ENCODE data around the gene CYSLTR2. TPM values are rescaled to one million over a fixed set of nuclear protein-coding genes. Genes with fewer than 3 reads are reported as not detected.

Gene CYSLTR2
- total and polyA plus RNA-seq, 2 of the 8 experiments (the other 6 are each of a cell fraction or from before 2014, with no cell fraction given), result not detected

- no peak overlapping the region for H3K23ac ChIP-seq (ENCODE audit: insufficient read length)
- no peak for DNase-seq (ENCODE audit: low read depth in 1 of 2, low spot score in 2 of 2)
- no peaks in the 10 kb centered on the region for H3K9me3 ChIP-seq (ENCODE audit: insufficient read depth in 2 of 2, low read depth in 1 of 2, low read length in 1 of 2)
- peak overlapping the region; percentile 66; the same call in 1 of the 2 replicates for H2AFZ ChIP-seq (ENCODE audit: low read length)
- no peak overlapping the region for H2AK5ac ChIP-seq (ENCODE audit: low read depth, low read length)
- H2BK20ac ChIP-seq (ENCODE audit: low read length), result no peak overlapping the region
- no peaks in the 10 kb centered on the region for H3K23me2 ChIP-seq (ENCODE audit: low read depth, low read length)
- no peak for FAIRE-seq
- H3K4me3 ChIP-seq (ENCODE audit: extremely low read depth in 1 of 4, insufficient read depth in 2 of 4, low read depth in 3 of 4, low read length in 4 of 4), result no peak overlapping the region
- no peak overlapping the region for H3K4me2 ChIP-seq (ENCODE audit: insufficient read depth in 1 of 2, low read depth in 2 of 2, low read length in 2 of 2)
- no peak overlapping the region for H2BK15ac ChIP-seq (ENCODE audit: low read length)
- CTCF ChIA-PET (ENCODE audit: partially characterized antibody), result interaction anchor here (1.0 kb wide), 1 partner anchor 79 kb away, joined by 3 read pairs; no protein-coding TSS in a partner anchor
- no peak overlapping the region for H2BK5ac ChIP-seq (ENCODE audit: low read depth, low read length)
- POLR2A ChIA-PET (ENCODE audit: partially characterized antibody), result no interaction called here
- no peaks in the 10 kb centered on the region for H3K79me2 ChIP-seq (ENCODE audit: control insufficient read depth in 1 of 2, insufficient read depth in 2 of 2, low read length in 2 of 2)
- H4K91ac ChIP-seq (replicated peaks; ENCODE audit: insufficient read length, low read length), result no peak overlapping the region
- H2BK12ac ChIP-seq (ENCODE audit: low read depth, low read length), result no peak overlapping the region
- no peak overlapping the region for H4K5ac ChIP-seq (ENCODE audit: insufficient read length, low read depth, low read length)
- H3K79me1 ChIP-seq (ENCODE audit: low read depth, low read length), result no peaks in the 10 kb centered on the region
- no peak overlapping the region for H3K56ac ChIP-seq (replicated peaks; ENCODE audit: insufficient read length, low read depth, low read length)
- H4K20me1 ChIP-seq (replicated peaks in 1 of 2; ENCODE audit: control insufficient read depth in 1 of 2, insufficient read depth in 2 of 2, low read length in 2 of 2), result no peaks in the 10 kb centered on the region
- no peak overlapping the region for H3K4ac ChIP-seq (replicated peaks; ENCODE audit: insufficient read length, low read depth, low read length)
- no peak overlapping the region for H4K8ac ChIP-seq (ENCODE audit: extremely low read depth, insufficient read depth, low read length)
- H3K4me1 ChIP-seq (replicated peaks in 1 of 4; ENCODE audit: control insufficient read depth in 3 of 4, insufficient read depth in 4 of 4, low read length in 3 of 4), result peaks cover 0 to 2% (median 0%) of the 10 kb centered on the region in 4 experiments; a peak in 1 of 7 replicates
- no peak overlapping the region for H3K18ac ChIP-seq (ENCODE audit: extremely low read depth, low read length)
- H2BK120ac ChIP-seq (replicated peaks; ENCODE audit: low read depth, low read length), result no peak overlapping the region
- H3K9ac ChIP-seq (replicated peaks in 1 of 4; ENCODE audit: extremely low read depth in 1 of 4, low read depth in 3 of 4, low read length in 3 of 4), result no peak overlapping the region
- 84% methylated on average over 3 of the region's 3 CpGs; no CpG with 5 or more reads in 1 of the 2 experiments for WGBS, 2 experiments (ENCODE audit: extremely low coverage in 1 of 2, insufficient coverage in 1 of 2, insufficient read length in 1 of 2, insufficient replicate concordance in 2 of 2, low coverage in 1 of 2, low lambda C conversion rate in 2 of 2, missing lambda C conversion rate in 1 of 2)
- H3K27ac ChIP-seq (ENCODE audit: low read depth, low read length), result no peak overlapping the region
- no peaks in the 10 kb centered on the region for H3K27me3 ChIP-seq (replicated peaks in 1 of 4; ENCODE audit: control insufficient read depth in 3 of 4, extremely low read depth in 1 of 4, insufficient read depth in 3 of 4, low read length in 3 of 4)
- H3K36me3 ChIP-seq (ENCODE audit: control insufficient read depth in 2 of 4, insufficient read depth in 4 of 4, low read length in 3 of 4), result no peaks in the 10 kb centered on the region
- no peak overlapping the region for H3K14ac ChIP-seq (ENCODE audit: insufficient read length)
- TF ChIP-seq USF2 (IDR thresholded peaks at IDR 0.05; ENCODE audit: low read length), result no peak
- no peak for TF ChIP-seq CBX8 (IDR thresholded peaks at IDR 0.05; ENCODE audit: borderline replicate concordance, low read depth, low read length)
- TF ChIP-seq SIX5 (IDR thresholded peaks at IDR 0.05; ENCODE audit: low read depth, low read length), result no peak
- TF ChIP-seq NRF1 (IDR thresholded peaks at IDR 0.05; ENCODE audit: low read depth, low read length), result no peak
- no peak for TF ChIP-seq E2F6 (IDR thresholded peaks at IDR 0.05)
- no peak for TF ChIP-seq YY1 (IDR thresholded peaks at IDR 0.05; ENCODE audit: low read depth, low read length)
- TF ChIP-seq POU5F1 (IDR thresholded peaks at IDR 0.05; ENCODE audit: low read depth, low read length), result no peak
- no peak for TF ChIP-seq POLR2AphosphoS5 (IDR thresholded peaks at IDR 0.05; ENCODE audit: low read depth, low read length)
- no peak for TF ChIP-seq CBX5 (IDR thresholded peaks at IDR 0.05; ENCODE audit: low read depth, low read length)
- no peak for TF ChIP-seq GABPA (IDR thresholded peaks at IDR 0.05; ENCODE audit: borderline replicate concordance, insufficient read depth, low read length)
Observed at GRCh38 chr13:48652851-48653471, 768 bp upstream of the CYSLTR2 start.
